HFFc6 (cell line): ENCODE measurements around the gene DOHH. TPM values are rescaled to one million over a fixed set of nuclear protein-coding genes. Genes with fewer than 3 reads are reported as not detected.

Source experiments
- DNase-seq: peaks from one replicate; pipeline ENCODE4 v3.0.0-alpha.2; 2018
- H3K27ac Mint-ChIP-seq: 2 replicates; pipeline ENCODE4 v1.8.0; 2020; ENCODE audit warnings: mild to moderate bottlenecking, mixed read lengths
- H3K27me3 Mint-ChIP-seq: 2 replicates; pipeline ENCODE4 v1.8.0; 2021; ENCODE audit warnings: mild to moderate bottlenecking, moderate library complexity, mixed read lengths; ENCODE audit not compliant: insufficient read depth
- H3K36me3 Mint-ChIP-seq: 2 replicates; pipeline ENCODE4 v1.8.0; 2021; ENCODE audit warnings: low read depth, mixed read lengths
- H3K4me1 Mint-ChIP-seq: 2 replicates; pipeline ENCODE4 v1.8.0; 2020; ENCODE audit warnings: low read depth, mixed read lengths
- H3K4me3 Mint-ChIP-seq: 2 replicates; pipeline ENCODE4 v1.8.0; 2020; ENCODE audit warnings: mild to moderate bottlenecking, moderate library complexity, mixed read lengths
- H3K9me3 Mint-ChIP-seq: 2 replicates; pipeline ENCODE4 v1.8.0; 2020; ENCODE audit warnings: mild to moderate bottlenecking, mixed read lengths
- total RNA-seq, 6 experiments: library from RNA; stranded (reverse); fragmentation: NEBNext Ultra II Directional; extraction: Animal tissue kit (Norgen Biotek cat#: 25700); gene quantifications; 2 replicates in 1 of 6; 3 replicates in 5 of 6; pipeline ENCODE4 v1.2.3, GENCODE V29; 2021
- TF ChIP-seq, protein P1 (sequence below): fragments of 200-600 bp; sonication (generic); IDR thresholded peaks from 2 replicates; pipeline ENCODE4 v1.5.0; 2021; ENCODE audit warnings: antibody characterized with exemption, mild to moderate bottlenecking

DOHH gene
- total RNA-seq, 6 experiments from 2014 or later: 14.3 to 20.4 (median 17.0) TPM

DNA sequence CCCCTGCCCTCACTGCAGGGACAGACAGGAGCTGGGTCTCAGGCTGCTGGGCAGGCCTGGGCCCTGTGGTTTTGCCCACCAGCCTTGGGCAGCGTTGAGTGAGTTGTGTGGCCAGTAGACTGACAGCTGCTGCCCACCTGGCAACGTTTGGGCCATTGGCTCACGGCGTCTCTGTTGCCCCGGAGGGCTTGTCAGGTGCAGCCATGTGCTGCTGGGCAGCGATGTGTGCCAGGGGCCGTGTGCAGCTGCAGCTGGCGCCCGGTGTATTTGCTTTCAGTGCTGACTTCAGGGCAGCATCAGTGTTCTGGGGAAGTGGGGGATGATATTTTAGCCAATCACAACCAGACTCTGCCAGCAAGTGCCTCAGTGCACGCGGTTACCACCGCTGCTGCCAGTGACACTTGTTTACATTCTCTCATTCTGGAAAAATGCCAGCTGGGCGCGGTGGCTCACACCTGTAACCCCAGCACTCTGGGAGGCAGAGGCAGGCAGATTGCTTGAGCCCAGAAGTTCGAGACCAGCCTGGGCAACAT lies 16.3 kb upstream of the DOHH start:
- peaks cover 24% of the 10 kb centered on the region for H3K4me1 Mint-ChIP-seq
- H3K4me3 Mint-ChIP-seq: no peak overlapping the region
- no peaks in the 10 kb centered on the region for H3K27me3 Mint-ChIP-seq
- no peak overlapping the region for H3K27ac Mint-ChIP-seq
- no peaks in the 10 kb centered on the region for H3K9me3 Mint-ChIP-seq
- TF ChIP-seq, protein P1, sequence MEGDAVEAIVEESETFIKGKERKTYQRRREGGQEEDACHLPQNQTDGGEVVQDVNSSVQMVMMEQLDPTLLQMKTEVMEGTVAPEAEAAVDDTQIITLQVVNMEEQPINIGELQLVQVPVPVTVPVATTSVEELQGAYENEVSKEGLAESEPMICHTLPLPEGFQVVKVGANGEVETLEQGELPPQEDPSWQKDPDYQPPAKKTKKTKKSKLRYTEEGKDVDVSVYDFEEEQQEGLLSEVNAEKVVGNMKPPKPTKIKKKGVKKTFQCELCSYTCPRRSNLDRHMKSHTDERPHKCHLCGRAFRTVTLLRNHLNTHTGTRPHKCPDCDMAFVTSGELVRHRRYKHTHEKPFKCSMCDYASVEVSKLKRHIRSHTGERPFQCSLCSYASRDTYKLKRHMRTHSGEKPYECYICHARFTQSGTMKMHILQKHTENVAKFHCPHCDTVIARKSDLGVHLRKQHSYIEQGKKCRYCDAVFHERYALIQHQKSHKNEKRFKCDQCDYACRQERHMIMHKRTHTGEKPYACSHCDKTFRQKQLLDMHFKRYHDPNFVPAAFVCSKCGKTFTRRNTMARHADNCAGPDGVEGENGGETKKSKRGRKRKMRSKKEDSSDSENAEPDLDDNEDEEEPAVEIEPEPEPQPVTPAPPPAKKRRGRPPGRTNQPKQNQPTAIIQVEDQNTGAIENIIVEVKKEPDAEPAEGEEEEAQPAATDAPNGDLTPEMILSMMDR: no peak
- no peak for DNase-seq
- H3K36me3 Mint-ChIP-seq: peaks cover 5% of the 10 kb centered on the region; the same call in 1 of the 2 replicates

- H3K9me3 Mint-ChIP-seq: no peaks in the 10 kb centered on the region
- H3K4me3 Mint-ChIP-seq: no peak overlapping the region
- DNase-seq: no peak
- H3K27ac Mint-ChIP-seq: peak overlapping the region; percentile 46; the same call in 1 of the 2 replicates
- no peaks in the 10 kb centered on the region for H3K27me3 Mint-ChIP-seq
- peaks cover 24% of the 10 kb centered on the region for H3K4me1 Mint-ChIP-seq
- H3K36me3 Mint-ChIP-seq: peaks cover 2% of the 10 kb centered on the region; the same call in 1 of the 2 replicates
- TF ChIP-seq, protein P1: no peak
Observed at GRCh38 chr19:3515891-3516422, 15.5 kb upstream of the DOHH start.

DNA sequence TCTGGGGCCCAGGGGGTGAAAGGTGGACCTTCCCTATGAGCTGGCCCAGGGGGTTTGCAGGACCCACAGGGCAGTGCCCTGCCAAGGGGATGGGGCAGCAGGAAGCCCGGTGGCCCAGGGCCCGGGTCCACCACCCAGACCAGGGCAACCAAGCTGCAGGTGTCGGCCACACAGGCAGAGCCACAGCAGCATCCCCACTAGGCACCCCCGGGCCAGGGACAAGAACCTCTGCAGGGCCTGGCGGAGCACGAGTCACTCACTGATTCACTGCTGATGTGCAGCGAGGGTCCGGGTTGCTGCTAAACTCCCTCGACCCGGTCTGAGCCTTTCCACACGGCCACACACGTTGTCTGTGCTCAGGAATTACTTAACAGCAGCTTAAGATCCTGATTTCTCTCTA lies 14.5 kb upstream of the DOHH start:
- Mint-ChIP-seq H3K36me3 (peaks cover under 1% of the 10 kb centered on the region; the same call in 1 of the 2 replicates), H3K27ac (peak overlapping the region; percentile 38; the same call in 1 of the 2 replicates), H3K27me3 (no peaks in the 10 kb centered on the region), H3K4me3 (no peak overlapping the region), H3K4me1 (peaks cover 27% of the 10 kb centered on the region), H3K9me3 (no peaks in the 10 kb centered on the region)
- TF ChIP-seq, protein P1: no peak
- no peak for DNase-seq

- H3K4me1 Mint-ChIP-seq: peaks cover 42% of the 10 kb centered on the region
- no peaks in the 10 kb centered on the region for H3K9me3 Mint-ChIP-seq
- no peak overlapping the region for H3K4me3 Mint-ChIP-seq
- no peak for DNase-seq
- TF ChIP-seq, protein P1: no peak
- peaks cover 11% of the 10 kb centered on the region for H3K36me3 Mint-ChIP-seq
- peak overlapping the region; percentile 54 for H3K27ac Mint-ChIP-seq
- H3K27me3 Mint-ChIP-seq: no peaks in the 10 kb centered on the region; the same call in 1 of the 2 replicates
Observed at GRCh38 chr19:3513229-3514140, 13.0 kb upstream of the DOHH start.

- no peaks in the 10 kb centered on the region; the same call in 1 of the 2 replicates for H3K27me3 Mint-ChIP-seq
- H3K4me3 Mint-ChIP-seq: no peak overlapping the region
- H3K9me3 Mint-ChIP-seq: no peaks in the 10 kb centered on the region
- peaks cover 46% of the 10 kb centered on the region for H3K4me1 Mint-ChIP-seq
- peaks cover 11% of the 10 kb centered on the region for H3K36me3 Mint-ChIP-seq
- DNase-seq: no peak
- no peak overlapping the region for H3K27ac Mint-ChIP-seq
- TF ChIP-seq, protein P1: no peak
Observed at GRCh38 chr19:3512562-3513228, 12.2 kb upstream of the DOHH start.
